Activated CD8-positive, alpha-beta memory T cell treated with anti-CD3 and anti-CD28 coated beads, Interleukin-2, amount 50 U/mL, for 1 hour (primary cell): ENCODE data around the gene NECAB2.

ENCODE experiments used
- DNase-seq: peaks from one replicate; pipeline ENCODE4 v3.0.0-alpha.2; 2020; ENCODE audit errors: extremely low read depth

NECAB2 gene

GRCh38 chr16:83992624-83993023 is 24.6 kb downstream of the NECAB2 start:
- DNase-seq = no peak

DNA sequence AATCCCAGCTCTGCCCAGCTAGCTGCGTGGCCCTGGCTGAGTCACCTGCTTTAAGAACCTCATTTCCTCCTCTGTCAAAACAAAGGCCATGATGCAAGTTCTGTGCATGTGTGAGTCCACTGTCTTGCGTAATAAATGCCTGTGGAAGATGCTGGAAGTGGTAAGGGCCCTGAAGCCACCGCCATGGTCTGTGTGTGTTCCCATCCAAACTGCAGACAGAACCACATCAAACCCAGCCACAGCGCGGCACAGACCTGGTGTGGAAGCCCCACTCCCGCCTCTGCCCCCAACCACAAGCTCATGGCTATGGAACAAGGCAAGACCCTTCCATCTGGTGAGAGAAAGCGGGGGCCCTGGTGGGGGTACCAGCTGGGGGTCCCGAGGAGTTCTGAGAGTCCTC is 26.0 kb downstream of the NECAB2 start:
- no peak for DNase-seq

- no peak for DNase-seq
Measured at GRCh38 chr16:83994703-83995102, 26.7 kb downstream of the NECAB2 start.

DNA sequence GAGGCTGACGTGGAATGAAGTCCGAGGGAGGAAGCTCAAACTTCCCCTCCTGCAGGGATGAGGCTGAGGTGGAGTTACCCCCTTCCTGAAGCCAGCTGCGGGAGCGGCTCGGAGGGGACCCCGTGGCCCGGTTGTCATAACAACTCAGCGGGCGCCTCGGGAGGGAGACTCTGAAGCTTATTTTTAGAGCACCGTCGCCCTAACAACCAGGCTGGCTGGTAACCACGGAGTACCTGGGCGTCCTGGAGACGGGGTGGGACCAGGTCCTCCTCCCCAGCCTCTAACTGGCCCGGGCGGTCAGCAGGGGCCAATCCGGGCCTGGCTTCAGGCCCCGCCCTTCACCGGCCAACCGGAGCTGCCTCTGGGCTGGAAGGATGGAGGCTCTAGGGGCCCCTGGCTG is 27.7 kb downstream of the NECAB2 start:
- no peak for DNase-seq

- no peak for DNase-seq
Measured at GRCh38 chr16:83996481-83997252, 28.6 kb downstream of the NECAB2 start.

GRCh38 chr16:83998091-83998490 is 30.0 kb downstream of the NECAB2 start:
- DNase-seq = no peak

GRCh38 chr16:84000989-84001642 is 33.1 kb downstream of the NECAB2 start:
- no peak for DNase-seq

- no peak for DNase-seq
Measured at GRCh38 chr16:84001726-84002125, 33.7 kb downstream of the NECAB2 start.

DNA sequence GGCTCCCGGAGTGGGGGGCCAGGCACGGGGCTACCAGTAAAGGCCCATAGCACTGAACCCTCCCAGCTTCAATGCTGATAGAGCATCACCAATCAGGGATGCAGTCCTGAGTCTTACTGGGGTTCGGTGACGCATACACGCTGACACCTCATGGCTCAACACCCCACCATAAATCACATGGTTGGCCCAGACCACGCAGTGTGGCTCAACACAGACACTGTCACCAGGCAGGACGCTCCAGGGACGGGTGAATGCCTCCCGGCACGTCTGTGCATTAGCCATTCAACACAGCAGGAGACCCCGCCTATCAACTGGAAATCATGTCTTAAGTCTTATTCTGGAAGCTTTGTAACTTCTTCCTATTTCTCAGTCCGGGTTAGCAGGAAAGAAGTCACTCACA is 35.0 kb downstream of the NECAB2 start:
- DNase-seq = no peak

- no peak for DNase-seq
Measured at GRCh38 chr16:84004442-84004841, 36.4 kb downstream of the NECAB2 start.

DNA sequence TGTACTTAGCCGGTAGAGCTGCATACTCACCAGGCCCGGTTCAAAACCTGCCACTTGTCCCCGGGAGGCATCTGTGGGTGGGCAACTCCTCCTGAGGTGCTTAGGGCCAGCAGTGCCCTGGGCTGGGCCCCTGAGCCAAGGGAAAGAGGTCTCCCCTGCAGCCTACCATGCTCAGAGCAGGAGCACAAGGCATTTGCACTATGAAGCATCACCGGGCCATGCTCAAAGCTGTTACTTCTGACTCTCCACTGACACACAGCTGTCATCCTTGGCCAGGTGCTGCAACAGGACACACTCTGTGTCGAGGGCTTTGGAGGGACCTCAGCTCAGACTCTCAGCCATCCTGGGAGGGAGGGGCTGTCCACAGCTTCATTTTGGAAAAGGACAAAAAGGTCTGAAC is 37.3 kb downstream of the NECAB2 start:
- DNase-seq = no peak

GRCh38 chr16:84007520-84007919 is 39.5 kb downstream of the NECAB2 start:
- no peak for DNase-seq

- DNase-seq = no peak
Measured at GRCh38 chr16:84007965-84008364, 39.9 kb downstream of the NECAB2 start.

DNA sequence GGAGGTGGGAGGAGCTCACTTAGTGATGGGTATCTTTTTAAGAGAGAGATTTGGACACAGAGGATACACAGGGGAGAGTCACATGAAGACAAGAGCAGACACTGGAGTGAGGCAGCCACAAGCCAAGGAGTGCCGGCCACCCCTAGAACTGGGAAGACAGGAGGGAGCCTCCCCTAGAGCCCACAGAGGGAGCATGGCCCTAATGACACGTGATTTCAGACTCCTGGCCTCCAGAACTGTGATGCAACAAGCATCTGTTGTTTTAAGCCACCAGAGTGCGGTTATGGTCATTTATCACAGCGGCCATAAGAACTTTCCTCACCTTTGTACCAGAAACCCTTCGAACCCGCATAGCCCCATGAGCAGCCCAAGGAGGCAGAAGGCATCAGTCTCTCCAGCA is 41.2 kb downstream of the NECAB2 start:
- no peak for DNase-seq

- DNase-seq = no peak
Measured at GRCh38 chr16:84013787-84014569, 45.9 kb downstream of the NECAB2 start.

- DNase-seq = no peak
Measured at GRCh38 chr16:84014570-84015327, 46.7 kb downstream of the NECAB2 start.

GRCh38 chr16:84015399-84015798 is 47.4 kb downstream of the NECAB2 start:
- no peak for DNase-seq

GRCh38 chr16:84016477-84016876 is 48.4 kb downstream of the NECAB2 start:
- DNase-seq = no peak

DNA sequence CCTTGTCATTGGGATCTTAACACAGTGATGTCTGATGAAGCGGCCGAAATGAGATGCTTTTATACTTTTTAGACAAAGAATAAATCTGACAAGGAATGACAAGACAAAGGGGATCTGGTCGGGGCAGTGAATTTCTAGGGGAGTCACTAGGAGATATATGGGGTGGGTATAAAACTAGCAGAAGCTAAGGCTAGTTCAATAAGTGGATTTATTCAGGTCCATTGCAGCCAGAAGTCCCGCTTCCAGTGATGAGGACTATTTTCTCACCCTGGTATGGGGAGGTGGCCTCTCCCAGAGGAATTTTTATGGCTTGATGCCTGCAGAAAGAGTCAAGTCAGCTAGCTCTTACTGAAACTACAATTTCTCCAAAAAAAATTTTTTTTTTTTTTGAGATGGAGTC is 50.7 kb downstream of the NECAB2 start:
- DNase-seq = no peak

DNA sequence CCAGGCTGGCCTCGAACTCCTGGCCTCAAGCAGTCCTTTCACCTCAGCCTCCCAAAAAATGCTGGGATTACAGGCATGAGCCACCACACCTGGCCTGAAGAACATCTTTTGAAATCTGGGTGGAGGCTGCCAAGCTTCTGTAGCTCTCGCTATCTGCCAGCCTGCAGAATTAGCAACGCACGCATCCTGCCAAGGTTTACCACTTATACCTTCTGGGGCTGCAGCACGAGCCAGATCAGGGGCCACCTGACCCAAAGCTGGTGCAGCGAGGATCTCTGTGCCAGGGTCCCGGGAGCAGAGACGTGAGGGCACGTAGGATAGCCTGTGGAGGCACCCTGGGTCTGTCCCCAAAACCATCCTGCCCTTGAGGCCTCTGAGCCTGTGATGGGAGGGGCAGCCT is 52.3 kb downstream of the NECAB2 start:
- DNase-seq = no peak

DNA sequence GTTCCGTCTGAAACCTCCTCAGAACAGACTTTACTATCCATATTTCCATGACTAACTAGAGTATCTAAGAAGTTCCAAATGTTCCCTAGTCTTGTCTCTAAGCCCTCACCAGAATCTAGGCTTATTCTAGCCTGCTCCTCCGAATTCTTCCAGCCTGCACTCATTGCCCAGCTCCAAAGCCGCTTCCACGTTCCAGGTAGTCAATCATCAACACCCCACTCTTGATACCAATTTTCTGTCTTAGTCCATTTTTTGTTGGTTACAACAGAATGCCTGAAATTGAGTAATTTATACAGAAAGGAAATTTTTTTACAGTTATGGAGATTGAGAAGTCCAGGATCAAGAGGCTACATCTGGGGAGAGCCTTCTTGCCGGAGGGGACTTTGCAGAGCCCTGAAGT is 53.4 kb downstream of the NECAB2 start:
- no peak for DNase-seq

- no peak for DNase-seq
Measured at GRCh38 chr16:84022644-84023043, 54.6 kb downstream of the NECAB2 start.
